NCI-H2029 (cell line): ENCODE measurements around the gene MCTP2.
A peak's percentile ranks its signal among the peaks of the same experiment; 100 is the strongest.

Source experiments
- DNase-seq: peaks from one replicate; lab custom pipeline; 2025; lab: John Stamatoyannopoulos, UW

MCTP2 gene, protein sequence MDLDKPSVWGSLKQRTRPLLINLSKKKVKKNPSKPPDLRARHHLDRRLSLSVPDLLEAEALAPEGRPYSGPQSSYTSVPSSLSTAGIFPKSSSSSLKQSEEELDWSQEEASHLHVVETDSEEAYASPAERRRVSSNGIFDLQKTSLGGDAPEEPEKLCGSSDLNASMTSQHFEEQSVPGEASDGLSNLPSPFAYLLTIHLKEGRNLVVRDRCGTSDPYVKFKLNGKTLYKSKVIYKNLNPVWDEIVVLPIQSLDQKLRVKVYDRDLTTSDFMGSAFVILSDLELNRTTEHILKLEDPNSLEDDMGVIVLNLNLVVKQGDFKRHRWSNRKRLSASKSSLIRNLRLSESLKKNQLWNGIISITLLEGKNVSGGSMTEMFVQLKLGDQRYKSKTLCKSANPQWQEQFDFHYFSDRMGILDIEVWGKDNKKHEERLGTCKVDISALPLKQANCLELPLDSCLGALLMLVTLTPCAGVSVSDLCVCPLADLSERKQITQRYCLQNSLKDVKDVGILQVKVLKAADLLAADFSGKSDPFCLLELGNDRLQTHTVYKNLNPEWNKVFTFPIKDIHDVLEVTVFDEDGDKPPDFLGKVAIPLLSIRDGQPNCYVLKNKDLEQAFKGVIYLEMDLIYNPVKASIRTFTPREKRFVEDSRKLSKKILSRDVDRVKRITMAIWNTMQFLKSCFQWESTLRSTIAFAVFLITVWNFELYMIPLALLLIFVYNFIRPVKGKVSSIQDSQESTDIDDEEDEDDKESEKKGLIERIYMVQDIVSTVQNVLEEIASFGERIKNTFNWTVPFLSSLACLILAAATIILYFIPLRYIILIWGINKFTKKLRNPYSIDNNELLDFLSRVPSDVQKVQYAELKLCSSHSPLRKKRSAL

DNA sequence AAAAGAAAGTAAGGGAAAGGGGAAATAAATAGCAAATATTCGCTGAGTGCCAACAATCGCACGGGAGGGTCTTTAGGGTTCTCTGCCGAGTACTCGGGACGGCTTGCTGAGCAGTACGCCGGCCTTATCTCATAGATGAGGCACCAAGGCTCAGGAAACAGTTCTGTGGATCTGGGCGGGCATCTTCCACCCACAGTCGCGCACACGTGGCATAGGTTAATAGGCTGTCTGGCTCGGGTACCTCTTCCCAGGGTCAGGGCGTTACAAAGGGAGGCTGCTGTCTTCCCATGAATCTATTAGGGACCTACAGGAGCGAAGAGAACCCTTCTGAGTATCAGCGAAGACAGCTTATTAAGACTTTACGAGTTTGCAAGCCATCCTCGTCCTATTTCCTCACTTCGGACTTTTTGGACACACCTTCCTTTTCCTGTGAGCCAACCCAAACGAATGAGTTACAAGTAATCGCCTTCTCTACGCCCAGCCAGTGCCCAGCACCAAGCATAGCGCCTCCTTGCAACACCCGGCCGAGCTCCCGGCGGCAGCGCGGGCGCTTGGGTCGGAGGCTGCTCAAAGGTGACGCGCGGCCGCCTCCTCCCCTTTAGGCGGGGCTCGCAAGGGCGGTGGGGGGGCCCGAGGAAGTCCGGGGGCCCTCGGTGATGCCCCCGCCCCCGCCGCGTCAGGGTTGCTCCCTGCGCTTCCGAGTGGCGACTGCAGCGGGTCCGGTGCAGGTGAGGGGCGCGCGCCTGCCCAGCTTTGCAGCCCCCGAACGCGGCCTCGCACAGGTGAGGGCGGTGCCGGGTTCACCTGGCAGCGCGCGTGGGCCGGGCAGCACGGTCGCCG, at the start of gene MCTP2:
Gene MCTP2 (plus strand): TSS at position 679 of the 840 bp plus-strand sequence. CDS start 66,705 bp downstream, outside the sequence.
- DNase-seq = peak; percentile 40

DNA sequence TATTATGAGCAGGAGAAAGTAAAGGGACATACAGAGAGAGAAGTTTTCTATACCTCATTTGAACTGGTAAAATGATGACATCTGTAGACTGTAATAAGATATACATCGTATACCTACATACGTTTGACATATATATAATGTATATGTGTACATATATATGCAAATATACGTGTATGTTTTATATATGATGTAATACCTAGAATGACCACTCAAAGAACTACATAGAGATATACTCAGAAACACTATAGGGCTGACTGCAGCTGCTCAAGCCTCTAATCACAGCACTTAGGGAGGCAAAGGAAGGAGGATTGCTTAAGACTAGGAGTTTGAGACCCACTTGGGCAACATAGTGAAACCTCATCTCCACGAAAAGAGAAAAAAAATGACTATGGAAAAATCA, 48.5 kb upstream of the MCTP2 start:
- DNase-seq = no peak

DNA sequence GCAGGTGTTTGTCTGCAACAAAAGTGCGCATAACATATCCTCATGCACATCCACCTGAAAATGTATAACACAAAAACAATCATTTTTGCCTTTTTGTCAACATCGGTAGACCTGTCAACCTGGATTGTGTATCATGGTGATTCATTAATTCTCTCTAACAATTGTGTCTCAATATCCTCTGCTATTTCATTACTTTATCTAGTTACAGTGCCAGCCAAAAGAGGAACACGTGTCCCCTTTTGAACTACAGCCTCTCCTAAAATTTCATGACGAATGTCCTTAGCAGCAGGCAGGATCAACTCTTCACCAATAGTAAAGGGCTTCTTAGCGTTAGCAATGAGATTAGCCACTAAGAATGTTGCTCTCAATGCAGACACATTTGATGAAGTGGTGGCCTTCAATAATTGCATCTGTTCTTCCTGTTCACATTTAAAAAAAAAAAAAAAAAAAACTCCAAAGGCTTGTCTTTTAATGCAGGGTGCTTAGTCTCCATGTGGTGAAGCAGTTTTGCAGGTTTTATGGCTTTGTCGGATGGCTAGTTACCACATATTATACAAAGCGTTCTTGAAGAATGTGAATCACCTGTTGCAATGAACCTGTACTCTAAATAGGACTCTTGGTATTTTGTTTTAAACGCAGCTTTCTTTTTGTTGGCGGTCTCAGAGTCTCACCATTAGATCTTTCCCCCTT, 45.7 kb upstream of the MCTP2 start:
- DNase-seq = no peak

DNA sequence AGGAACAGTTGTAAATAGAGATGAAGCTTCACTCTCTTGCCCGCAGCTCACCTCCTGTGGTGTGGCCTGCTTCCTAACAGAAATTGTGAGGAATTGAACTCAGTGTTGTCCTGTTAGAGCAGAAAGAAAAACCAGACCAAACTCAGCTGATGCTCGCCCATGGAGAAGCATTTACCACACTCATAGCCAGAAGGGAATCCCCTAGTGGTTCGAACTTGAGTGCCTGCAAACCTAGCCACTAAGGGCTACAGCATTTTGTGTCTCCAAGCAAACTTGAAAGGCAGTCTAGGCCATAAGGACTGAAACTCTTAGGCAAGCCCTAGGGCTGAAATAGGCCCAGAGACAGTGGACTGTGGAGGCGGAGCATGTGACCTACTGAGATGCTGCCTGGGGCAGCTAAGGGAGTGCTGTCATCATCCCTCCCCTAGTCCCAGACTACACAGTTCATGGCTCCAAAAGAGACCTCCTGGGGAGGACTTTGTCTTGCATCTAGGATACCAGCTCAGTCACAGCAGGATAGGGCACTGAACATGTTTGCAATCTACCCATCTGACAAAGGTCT, 44.5 kb upstream of the MCTP2 start:
- no peak for DNase-seq

DNA sequence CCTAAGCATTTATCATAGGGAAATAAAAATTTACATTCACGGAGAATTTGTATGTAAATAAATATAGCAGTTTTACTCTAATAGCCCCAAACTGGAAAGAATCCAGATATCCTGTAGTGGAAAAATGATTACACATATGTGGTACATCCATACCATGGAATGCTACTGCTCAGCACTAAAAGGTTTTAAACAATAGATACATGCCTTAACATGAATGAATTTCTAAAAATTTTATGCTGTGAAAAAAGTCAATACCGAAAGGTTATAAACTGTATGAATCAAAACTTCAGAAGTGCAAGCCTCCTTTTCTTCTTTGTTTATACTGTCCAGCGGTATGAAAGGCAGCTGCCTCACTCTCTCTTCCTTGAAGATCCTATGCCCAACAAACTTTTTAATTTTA, 37.5 kb upstream of the MCTP2 start:
- no peak for DNase-seq

DNA sequence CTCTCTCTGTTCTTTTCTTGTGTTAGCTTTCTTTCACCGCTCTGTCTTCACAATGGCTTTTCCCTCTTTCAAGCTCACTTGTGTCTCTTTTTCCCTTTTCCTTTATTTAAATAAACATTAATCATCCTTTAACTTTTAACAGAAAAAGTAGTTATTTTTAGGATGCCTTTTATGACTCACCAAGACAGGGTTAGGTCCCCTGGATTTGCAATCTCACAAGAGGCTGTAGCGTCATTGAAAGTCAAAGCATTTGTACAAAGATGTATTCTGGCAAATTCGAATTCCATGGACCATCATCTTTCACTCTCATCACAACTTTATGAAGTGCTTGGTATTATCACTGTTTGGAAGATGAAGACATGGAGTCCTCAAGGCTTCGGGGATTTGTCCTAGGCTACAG, 34.8 kb upstream of the MCTP2 start:
- no peak for DNase-seq

DNA sequence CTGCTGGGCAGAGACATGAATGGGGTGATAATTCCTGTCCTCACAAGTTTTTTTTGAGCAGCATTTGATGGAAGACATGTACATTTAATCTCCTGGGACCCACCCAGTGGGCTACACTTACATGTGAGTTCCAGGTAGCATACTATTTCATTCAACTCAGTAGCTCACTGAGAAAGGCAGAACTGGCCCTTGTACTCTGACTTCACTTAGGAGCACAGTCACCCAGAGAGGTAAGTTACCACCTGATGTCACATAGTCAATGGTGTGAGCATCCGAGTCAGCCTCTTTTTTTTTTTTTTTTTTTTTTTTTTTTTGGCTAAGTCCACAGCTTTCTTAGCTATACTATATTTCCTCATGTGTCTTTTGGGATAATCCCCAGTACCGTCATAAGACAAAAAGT, 32.7 kb upstream of the MCTP2 start:
- no peak for DNase-seq

DNA sequence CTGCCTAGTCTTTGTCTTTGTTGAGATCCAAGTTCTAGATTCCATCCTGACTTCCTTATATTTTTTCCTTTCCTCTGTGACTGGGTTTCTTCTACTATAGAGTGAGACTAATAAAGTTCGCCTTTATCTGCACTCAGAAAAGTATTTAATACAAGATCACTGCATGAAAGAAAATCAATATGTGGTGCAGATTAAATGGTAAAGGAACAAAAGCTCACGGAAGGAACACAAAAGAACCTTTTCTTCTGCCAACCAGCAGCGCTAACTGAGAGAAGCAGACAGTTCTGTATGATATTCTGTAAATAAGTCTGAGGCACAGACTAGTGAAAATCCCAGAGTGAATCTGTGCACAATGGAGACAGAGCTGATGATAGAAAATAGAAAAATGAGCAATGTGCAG, 31.6 kb upstream of the MCTP2 start:
- DNase-seq = no peak

DNA sequence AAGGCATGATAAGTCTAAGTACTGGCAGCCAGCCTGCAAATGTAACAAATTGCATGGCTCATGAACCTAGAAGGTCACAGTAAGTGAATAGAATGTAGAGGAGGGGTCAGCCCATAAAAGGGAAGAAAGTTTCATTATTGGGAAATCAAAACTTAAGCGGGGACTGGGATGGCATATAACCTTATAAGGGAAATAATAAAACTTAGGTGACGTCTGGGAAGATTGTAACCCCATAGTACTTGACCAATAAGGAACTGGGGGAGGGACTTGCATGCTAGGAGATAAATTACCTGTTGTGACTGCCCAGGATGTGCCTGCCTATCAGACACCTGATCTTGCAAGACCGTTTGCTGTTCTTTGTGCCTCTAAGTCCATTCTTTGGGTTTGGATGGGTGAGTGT, 28.1 kb upstream of the MCTP2 start:
- DNase-seq = no peak

DNA sequence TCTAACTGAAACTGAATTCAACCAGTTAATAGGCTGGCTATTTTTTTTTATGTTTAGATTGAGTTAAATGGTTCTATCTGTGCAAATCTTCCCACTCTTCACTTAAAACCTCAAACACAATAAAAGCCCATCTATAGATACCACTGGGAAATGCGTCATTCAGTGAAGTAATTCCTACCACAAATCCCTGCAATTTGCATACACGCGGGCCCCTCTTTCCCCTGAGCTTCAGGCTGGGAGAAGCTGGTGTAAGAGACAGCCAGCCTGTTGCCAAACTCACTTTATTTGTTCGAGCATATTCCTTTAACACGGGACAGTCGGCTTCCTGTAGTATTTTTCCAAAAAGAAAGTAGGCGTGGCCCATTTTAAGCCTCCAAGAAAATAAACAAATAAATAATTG, 26.0 kb upstream of the MCTP2 start:
- no peak for DNase-seq

DNA sequence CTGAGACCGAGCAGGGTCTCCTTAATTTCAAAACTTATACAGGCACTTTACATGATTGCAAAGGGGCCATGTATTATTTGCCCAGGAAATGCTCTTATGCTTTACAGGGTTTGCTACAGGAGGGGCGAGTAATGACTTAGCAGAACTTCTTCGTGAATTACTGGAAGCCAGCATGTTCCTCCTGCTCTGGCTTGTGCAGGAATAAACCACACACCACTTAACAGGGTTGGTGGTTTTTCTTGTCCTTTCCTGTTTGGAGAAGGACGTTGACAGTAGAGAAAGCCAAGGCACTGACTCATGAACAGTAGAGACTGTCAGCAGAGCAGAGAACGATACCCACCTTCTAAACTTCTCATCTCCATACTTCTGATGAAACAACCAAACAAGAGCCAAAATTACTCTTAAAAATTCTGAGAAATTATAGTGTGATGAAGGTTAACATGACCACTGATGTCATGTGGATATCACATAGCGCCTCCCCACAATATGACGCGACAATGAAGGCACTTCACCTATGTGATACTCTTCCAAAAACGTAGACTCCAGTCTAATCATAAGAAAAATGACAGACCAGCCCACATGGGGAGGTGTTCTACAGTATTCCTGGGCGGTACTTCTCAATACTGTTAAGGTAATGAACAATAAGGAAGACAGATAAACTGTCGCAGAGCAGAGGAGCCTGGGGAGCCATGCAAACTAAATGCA, 24.7 kb upstream of the MCTP2 start:
- DNase-seq = no peak

DNA sequence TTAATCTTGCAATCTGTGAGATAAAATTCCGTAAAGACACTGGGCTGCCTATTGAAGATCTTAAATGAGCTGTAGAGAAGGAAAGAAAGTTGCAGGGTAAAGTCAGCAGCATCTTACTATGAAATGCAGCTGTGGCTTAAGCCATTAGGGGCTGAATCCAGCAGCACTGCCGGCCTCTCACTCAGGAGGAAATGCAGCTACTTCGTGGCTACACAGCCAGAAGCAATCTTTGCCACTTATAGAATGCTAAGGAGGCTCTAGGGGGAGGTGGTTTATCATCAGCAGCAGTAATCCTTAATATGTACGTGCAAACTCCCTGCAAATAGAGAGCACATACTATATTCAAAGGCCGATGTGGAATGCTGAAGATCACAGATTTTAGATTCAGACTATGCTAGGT, 19.1 kb upstream of the MCTP2 start:
- DNase-seq = no peak

DNA sequence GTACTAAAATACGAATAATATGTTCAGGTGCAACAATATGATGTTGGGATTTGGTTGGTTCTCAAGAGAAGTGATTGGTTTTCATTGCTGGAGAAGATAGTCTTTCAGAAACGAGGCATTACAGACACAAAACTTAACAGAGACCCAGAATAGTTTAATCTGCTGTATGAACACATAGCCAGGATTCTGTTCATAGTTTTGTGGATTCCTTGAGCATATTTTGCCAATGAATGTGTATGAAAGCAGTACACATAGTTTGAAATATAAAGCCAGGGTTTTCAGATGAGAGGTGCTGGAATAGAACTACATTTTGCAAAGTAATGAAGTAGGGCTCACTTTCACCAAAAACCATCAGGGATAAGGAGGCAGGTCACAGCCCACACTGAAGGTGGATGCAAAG, 5.7 kb upstream of the MCTP2 start:
- no peak for DNase-seq

DNA sequence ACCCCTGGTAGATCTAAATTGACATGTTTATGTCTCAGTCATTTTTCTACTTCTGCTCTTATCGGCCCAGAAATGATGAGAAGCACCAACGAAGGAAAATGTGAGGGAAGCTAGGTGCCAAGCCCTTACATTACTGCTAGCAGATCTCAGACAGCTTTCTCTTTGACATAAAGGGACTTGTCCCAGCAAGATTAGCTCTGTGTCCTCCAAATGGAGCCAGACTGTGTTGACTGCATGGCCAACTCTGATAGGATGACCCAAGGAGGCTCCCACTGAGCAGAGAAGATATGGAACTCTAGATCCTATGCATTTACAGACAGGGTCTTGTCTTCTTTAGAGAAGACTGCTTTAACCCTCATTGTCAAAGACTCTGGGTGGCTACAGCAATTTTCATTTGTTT, 2.8 kb upstream of the MCTP2 start:
- DNase-seq = no peak

DNA sequence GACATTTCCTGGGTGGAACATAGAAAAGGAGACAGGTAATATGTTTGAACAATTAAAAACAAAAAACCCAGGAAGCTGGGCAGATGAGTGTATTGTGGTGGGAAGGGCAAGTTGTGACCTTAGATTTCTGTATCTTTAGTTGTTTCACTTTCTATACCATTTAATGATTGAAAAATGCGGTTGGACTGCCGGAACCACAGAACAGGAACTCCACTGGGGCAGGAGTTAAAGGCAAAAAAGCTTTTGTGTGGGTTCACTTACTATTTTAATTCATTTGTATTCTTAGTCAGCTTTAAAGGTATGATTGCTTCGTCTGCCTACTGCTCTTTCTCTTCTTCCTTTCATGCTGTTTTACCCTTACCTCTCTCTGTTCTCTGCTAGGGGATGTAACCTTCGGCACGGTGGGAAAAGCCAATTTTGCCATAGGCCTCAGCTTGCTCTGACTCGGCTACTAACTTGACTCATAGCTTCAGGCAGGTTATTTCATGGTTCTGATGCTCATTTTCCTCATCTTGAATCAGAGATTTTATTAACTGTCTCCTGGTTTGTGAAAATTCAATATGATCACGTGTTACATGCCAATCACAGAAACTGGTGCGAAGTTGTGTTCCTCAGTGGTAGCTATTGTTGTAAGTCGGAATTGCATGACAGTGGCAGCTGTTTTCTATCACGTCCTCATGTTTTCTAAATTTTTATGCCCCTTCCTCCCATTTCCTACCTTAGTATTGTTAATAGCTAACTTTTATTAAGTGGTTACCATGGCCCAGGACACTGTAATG, 1.6 kb upstream of the MCTP2 start:
- no peak for DNase-seq

DNA sequence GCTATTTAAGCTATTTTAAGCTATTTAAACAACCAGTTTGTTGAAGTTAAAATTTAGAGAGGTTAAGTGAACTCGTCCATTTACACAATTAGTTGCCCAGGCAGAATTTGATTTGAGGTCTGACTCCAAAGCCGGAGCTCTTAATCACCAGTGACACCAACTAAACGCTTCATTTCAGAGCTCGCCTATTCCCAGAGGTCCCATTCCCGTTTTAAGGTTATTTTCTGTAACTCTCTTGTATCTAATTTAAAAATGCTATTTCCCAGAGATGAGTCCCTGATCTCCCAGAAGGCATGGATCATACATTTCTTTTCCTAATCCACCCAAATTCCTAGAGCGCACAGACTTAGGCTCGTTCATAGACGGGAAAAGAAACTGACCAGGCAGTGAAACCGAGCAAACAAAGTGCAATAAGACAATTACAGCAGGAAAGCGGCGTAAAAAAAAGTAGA, 904 bp upstream of the MCTP2 start:
- DNase-seq = no peak

DNA sequence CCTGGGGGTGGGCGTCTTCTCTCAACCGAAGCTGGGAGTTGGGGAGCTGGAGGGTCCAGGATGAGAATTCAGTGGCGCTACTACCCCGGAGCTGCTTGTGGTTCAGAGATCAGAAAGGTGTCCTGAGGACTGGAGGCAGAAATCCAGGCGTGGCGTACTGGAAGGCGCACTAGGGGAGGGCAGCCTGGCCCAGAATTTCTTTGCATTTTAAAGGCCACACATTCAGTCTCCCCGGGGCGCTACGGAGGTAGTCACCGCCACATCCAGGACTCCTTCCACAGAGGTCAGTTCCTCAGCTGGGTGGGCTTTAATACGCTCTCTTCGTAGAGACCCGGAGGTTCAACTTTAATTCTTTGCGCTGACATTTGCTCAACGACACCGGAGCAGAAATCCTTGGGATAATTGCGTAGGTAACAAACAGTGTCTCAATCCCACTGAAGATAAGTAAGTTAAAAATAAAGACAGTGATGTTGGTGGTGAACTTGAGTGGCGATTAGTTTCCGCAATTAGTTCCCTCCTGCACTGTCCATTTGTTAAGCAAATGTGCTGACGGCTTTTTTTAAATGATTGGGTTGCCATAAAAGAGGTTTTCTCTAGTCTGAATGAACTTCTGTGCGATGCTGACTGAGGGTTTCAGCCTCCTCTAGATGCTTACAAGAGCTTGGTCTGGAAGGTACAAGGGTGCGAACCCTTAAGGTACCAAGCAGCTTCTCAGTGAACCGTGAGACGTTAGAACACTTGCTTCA, 535 bp downstream of the MCTP2 start:
- DNase-seq = no peak

DNA sequence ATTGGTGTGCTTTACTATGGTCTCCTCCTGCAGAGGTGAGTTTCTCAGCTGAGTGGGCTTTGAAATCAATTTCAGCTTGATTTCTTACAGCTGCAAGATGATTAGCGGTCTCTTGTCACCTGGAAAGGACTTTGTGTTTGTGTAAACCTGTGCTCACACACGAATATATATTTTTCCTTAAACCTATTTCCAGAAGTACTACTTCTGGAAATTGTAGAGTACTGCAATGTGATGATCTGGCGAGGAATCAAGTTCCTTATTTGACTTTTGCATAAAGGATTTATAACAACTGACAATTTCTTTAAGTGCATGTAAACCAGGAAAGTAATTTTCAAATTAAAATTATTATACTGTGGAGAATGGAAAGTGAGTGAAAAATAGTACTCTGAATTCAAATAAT, 2.1 kb downstream of the MCTP2 start:
- no peak for DNase-seq

DNA sequence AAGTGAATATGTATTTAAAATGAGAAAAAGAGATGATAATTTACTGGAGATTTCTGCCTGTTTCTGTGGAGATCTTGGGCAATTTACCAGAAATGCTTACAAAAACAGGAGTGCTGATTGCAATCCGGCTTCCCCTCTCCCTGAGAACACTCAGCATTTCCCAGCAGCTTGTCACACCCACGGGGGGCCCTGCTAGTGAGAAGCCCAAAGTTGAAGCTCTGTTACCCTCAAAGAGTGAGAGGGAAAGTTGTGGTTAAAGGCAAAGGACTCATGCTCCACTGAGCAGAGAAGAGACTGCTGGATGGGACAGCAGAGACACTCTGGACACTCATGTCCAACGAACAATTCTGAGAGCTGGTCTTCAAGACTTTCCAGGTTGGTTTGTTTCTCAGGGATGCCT, 2.9 kb downstream of the MCTP2 start:
- no peak for DNase-seq
